ENCODE results near the gene RNF112.
"Not testable (repeated sequence)": the region's sequence is repeated elsewhere in the genome, so short reads cannot be mapped to it uniquely, and the experiment has no call there.

Gene RNF112

DNA sequence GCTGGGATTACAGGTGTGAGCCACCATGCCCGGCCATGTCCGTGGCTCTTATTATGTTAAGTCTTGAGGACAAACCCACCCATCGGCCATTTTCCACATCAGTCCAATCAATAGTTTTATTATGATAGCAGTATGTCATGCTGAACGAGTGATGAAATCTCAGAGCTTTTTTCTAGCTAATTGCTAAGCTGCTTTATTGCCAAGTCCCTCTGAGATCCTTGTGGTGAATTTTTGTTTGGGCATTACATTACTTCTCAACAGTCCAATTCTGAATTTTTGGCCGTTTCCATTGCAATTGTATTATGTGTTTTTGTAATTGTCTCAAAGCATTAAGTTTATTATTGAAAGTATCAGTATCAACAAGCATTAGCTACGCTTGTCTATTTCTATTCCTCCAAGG lies 10.9 kb downstream of the RNF112 start:
- Histone ChIP-seq H3K4me1 (ENCODE audit: insufficient read depth, low read length) (peaks cover 4% of the 10 kb centered on the region; the same call in 1 of the 2 replicates), H3K36me3 (ENCODE audit: insufficient read depth, low read length) (no peaks in the 10 kb centered on the region)

DNA sequence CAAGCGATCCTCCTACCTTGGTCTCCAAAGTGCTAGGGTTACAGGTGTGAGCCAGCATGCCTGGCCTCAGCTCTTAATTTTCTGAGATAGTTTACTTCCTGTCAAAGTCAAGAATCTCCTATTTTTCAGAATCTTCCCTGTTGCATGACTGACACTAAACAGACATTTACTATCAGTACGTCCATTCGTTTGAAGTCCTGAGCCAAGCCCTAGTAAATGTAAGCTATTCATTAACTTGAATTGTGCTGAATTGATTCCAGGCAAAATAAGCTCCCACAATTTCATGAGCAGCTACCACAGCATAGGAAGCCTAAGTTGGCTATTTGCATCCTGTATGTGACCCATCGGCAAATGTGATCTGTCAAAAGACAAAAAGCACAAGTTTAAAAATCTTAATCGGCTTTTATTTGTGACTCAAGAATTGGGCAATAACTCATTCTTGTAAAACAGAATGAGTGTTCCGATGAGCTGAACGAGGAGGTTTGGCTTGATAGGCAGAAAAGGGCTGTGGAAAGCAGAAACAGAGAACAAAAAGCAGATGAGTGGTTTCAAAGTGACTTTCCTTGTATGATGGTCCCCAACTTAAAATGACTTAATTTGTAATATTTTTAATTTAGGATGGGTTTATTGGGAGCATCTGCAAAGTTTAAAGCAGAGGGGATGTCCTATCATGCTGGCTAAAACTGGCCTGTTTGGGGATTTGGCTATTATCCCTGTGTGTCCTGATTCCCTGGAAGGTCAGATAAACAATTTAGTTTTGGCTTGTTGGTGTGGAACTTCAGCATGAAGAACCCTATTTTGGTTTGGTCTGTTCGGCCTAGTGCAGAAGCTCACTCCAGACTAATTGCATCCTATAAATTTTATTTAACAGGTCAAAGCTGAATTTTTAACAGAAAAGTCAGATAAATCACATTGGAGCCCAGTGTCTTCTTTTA lies 14.2 kb downstream of the RNF112 start:
- peaks cover 4% of the 10 kb centered on the region; the same call in 1 of the 2 replicates for H3K4me1 ChIP-seq (ENCODE audit: insufficient read depth, low read length)
- H3K9me3 ChIP-seq (ENCODE audit: control insufficient read depth, insufficient read depth, low read length), result no peaks in the 10 kb centered on the region
- no peak overlapping the region for H3K9ac ChIP-seq (ENCODE audit: low read depth, low read length)
- H3K36me3 ChIP-seq (ENCODE audit: insufficient read depth, low read length), result no peaks in the 10 kb centered on the region

More for the DNA sequence above, 10.9 kb downstream of the RNF112 start:
- no peaks in the 10 kb centered on the region for H3K9me3 ChIP-seq (ENCODE audit: control insufficient read depth, insufficient read depth, low read length)
- no peak overlapping the region for H3K9ac ChIP-seq (ENCODE audit: low read depth, low read length)

GRCh38 chr17:19426631-19427030 lies 15.6 kb downstream of the RNF112 start:
- no peaks in the 10 kb centered on the region for H3K9me3 ChIP-seq (ENCODE audit: control insufficient read depth, insufficient read depth, low read length)
- peaks cover 4% of the 10 kb centered on the region; the same call in 1 of the 2 replicates for H3K4me1 ChIP-seq (ENCODE audit: insufficient read depth, low read length)
- H3K36me3 ChIP-seq (ENCODE audit: insufficient read depth, low read length), result no peaks in the 10 kb centered on the region
- H3K9ac ChIP-seq (ENCODE audit: low read depth, low read length), result no peak overlapping the region

DNA sequence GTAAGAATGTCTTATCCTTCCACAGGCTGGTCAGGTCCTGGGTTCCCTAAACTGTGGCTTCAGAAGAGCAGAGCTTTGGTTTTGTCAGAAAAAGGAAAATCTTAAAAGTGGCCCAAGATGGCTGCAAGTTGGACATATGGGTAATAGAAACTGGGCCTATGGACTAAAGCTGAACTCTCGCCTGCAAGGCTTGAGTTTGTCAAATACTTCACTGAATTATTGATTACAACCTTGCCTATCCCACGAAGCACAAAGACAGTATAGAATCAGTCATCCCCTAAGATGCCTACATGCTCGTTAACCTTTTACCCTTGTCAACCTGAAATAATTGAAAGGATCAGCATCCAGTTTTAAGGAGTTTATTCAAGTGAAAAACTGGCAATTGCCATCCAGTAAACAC lies 20.7 kb downstream of the RNF112 start:
- H3K36me3 ChIP-seq (ENCODE audit: insufficient read depth, low read length), result no peaks in the 10 kb centered on the region
- no peaks in the 10 kb centered on the region for H3K9me3 ChIP-seq (ENCODE audit: control insufficient read depth, insufficient read depth, low read length)
- peaks cover 17% of the 10 kb centered on the region for H3K4me1 ChIP-seq (ENCODE audit: insufficient read depth, low read length)
- H3K9ac ChIP-seq (ENCODE audit: low read depth, low read length), result no peak overlapping the region

GRCh38 chr17:19433255-19433654 lies 22.2 kb downstream of the RNF112 start:
- Histone ChIP-seq H3K9me3 (ENCODE audit: control insufficient read depth, insufficient read depth, low read length) (no peaks in the 10 kb centered on the region), H3K9ac (ENCODE audit: low read depth, low read length) (no peak overlapping the region), H3K36me3 (ENCODE audit: insufficient read depth, low read length) (no peaks in the 10 kb centered on the region), H3K4me1 (ENCODE audit: insufficient read depth, low read length) (peaks cover 20% of the 10 kb centered on the region)

DNA sequence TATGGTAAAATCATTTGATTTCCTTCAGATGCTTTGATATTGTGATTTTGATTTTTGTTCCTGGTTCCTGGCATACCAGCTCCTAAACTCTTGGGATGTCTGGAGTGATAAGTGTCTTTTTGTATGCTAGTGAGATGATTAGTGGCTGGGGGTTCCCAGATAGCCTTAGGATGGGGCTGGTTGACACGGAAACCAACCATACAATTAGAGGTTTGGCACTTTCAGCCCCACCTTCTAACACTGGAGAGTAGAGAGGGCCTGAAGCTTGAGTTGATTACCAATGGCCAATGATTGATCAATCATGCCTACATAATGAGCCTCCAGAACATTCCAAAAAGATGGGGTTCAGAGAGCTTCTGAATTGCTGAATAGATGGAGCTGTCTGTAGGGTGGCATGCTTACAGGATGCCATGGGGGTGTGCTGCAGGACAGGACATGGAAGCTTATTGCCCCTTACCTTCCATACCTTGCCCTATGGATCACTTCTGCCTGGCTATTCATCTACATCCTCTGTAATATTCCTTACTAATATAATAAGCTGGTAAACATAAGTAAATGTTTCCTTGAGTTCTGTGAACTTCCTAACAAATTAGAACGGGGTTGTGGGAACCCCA lies 22.8 kb downstream of the RNF112 start:
- peaks cover 20% of the 10 kb centered on the region for H3K4me1 ChIP-seq (ENCODE audit: insufficient read depth, low read length)
- H3K9me3 ChIP-seq (ENCODE audit: control insufficient read depth, insufficient read depth, low read length), result no peaks in the 10 kb centered on the region
- H3K36me3 ChIP-seq (ENCODE audit: insufficient read depth, low read length), result no peaks in the 10 kb centered on the region
- H3K9ac ChIP-seq (ENCODE audit: low read depth, low read length), result no peak overlapping the region

- Histone ChIP-seq H3K9ac (ENCODE audit: low read depth, low read length) (no peak overlapping the region), H3K4me1 (ENCODE audit: insufficient read depth, low read length) (peaks cover 7% of the 10 kb centered on the region; the same call in 1 of the 2 replicates), H3K9me3 (ENCODE audit: control insufficient read depth, insufficient read depth, low read length) (no peaks in the 10 kb centered on the region; the same call in 1 of the 2 replicates), H3K36me3 (ENCODE audit: insufficient read depth, low read length) (no peaks in the 10 kb centered on the region)
Measured at GRCh38 chr17:19440421-19440820, 29.4 kb downstream of the RNF112 start.

DNA sequence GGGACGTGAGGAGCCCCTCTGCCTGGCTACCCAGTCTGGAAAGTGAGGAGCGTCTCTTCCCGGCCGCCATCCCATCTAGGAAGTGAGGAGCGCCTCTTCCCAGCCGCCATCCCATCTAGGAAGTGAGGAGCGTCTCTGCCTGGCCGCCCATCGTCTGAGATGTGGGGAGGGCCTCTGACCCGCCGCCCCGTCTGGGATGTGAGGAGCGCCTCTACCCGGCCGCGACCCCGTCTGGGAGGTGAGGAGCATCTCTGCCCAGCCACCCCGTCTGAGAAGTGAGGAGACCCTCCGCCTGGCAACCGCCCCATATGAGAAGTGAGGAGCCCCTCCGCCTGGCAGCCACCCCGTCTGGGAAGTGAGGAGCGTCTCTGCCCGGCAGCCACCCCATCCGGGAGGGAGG lies 30.3 kb downstream of the RNF112 start:
- not testable (repeated sequence) for H3K4me1 ChIP-seq (ENCODE audit: insufficient read depth, low read length); H3K9ac ChIP-seq (ENCODE audit: low read depth, low read length); H3K36me3 ChIP-seq (ENCODE audit: insufficient read depth, low read length); H3K9me3 ChIP-seq (ENCODE audit: control insufficient read depth, insufficient read depth, low read length)

- peaks cover 3% of the 10 kb centered on the region; the same call in 1 of the 2 replicates for H3K4me1 ChIP-seq (ENCODE audit: insufficient read depth, low read length)
- no peaks in the 10 kb centered on the region for H3K36me3 ChIP-seq (ENCODE audit: insufficient read depth, low read length)
- H3K9me3 ChIP-seq (ENCODE audit: control insufficient read depth, insufficient read depth, low read length), result no peaks in the 10 kb centered on the region; the same call in 1 of the 2 replicates
- no peak overlapping the region for H3K9ac ChIP-seq (ENCODE audit: low read depth, low read length)
Measured at GRCh38 chr17:19442731-19443130, 31.7 kb downstream of the RNF112 start.

GRCh38 chr17:19443148-19443547 lies 32.1 kb downstream of the RNF112 start:
- H3K9me3 ChIP-seq (ENCODE audit: control insufficient read depth, insufficient read depth, low read length), result no peaks in the 10 kb centered on the region; the same call in 1 of the 2 replicates
- no peaks in the 10 kb centered on the region for H3K36me3 ChIP-seq (ENCODE audit: insufficient read depth, low read length)
- H3K4me1 ChIP-seq (ENCODE audit: insufficient read depth, low read length), result peaks cover 5% of the 10 kb centered on the region; the same call in 1 of the 2 replicates
- no peak overlapping the region for H3K9ac ChIP-seq (ENCODE audit: low read depth, low read length)

DNA sequence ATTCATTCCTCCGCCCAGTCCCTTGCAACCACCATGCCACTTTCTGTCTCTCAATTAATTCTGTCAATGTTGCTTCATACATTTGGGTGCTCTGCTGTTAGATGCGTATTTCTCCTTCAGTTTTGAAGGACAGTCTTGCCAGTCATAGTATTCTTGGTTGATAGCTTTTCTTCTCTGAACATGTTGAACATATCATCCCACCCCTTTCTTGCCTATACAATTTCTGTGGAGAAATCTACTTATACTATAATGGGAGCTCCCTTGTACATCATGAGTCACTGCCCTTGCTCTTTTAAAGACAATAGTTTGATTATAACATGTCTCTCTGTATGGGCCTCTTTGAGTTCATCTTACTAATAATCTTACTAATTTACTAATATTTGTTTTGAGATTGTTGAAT lies 34.1 kb downstream of the RNF112 start:
- Histone ChIP-seq H3K36me3 (ENCODE audit: insufficient read depth, low read length) (no peaks in the 10 kb centered on the region), H3K4me1 (ENCODE audit: insufficient read depth, low read length) (peaks cover 9% of the 10 kb centered on the region; the same call in 1 of the 2 replicates), H3K9me3 (ENCODE audit: control insufficient read depth, insufficient read depth, low read length) (no peaks in the 10 kb centered on the region; the same call in 1 of the 2 replicates), H3K9ac (ENCODE audit: low read depth, low read length) (no peak overlapping the region)

DNA sequence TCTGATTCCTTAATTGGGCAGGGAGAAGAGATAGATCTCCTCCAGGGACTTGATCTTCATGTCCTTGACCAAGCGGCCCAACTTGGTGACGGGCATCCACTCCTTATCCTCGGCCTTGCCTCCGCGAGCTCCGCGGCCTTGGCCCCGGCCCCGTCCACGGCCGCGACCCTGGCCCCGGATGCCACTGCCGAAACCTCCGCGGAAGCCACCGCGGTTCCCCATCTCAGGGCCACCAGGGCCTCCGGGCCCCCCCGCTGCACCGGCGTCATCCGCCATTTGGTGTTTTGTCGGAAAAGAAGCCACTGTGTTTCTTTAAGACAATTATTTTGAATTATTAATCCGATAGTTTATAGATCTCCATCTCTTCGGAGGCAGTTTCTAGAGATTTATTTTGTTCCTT lies 35.5 kb downstream of the RNF112 start:
- not testable (repeated sequence) for H3K9ac ChIP-seq (ENCODE audit: low read depth, low read length); H3K36me3 ChIP-seq (ENCODE audit: insufficient read depth, low read length); H3K4me1 ChIP-seq (ENCODE audit: insufficient read depth, low read length); H3K9me3 ChIP-seq (ENCODE audit: control insufficient read depth, insufficient read depth, low read length)

GRCh38 chr17:19447085-19447583 lies 36.1 kb downstream of the RNF112 start:
- Histone ChIP-seq H3K36me3 (ENCODE audit: insufficient read depth, low read length) (no peaks in the 10 kb centered on the region), H3K9ac (ENCODE audit: low read depth, low read length) (no peak overlapping the region), H3K9me3 (ENCODE audit: control insufficient read depth, insufficient read depth, low read length) (no peaks in the 10 kb centered on the region; the same call in 1 of the 2 replicates), H3K4me1 (ENCODE audit: insufficient read depth, low read length) (peaks cover 9% of the 10 kb centered on the region; the same call in 1 of the 2 replicates)

- H3K9ac ChIP-seq (ENCODE audit: low read depth, low read length), result no peak overlapping the region
- no peaks in the 10 kb centered on the region for H3K36me3 ChIP-seq (ENCODE audit: insufficient read depth, low read length)
- peaks cover 9% of the 10 kb centered on the region; the same call in 1 of the 2 replicates for H3K4me1 ChIP-seq (ENCODE audit: insufficient read depth, low read length)
- H3K9me3 ChIP-seq (ENCODE audit: control insufficient read depth, insufficient read depth, low read length), result no peaks in the 10 kb centered on the region
Measured at GRCh38 chr17:19448341-19449268, 37.6 kb downstream of the RNF112 start.
